ENCODE data around the gene SYNPO2.
"Not testable (repeated sequence)": the region's sequence is repeated elsewhere in the genome, so short reads cannot be mapped to it uniquely, and the experiment has no call there.

The SYNPO2 gene

DNA sequence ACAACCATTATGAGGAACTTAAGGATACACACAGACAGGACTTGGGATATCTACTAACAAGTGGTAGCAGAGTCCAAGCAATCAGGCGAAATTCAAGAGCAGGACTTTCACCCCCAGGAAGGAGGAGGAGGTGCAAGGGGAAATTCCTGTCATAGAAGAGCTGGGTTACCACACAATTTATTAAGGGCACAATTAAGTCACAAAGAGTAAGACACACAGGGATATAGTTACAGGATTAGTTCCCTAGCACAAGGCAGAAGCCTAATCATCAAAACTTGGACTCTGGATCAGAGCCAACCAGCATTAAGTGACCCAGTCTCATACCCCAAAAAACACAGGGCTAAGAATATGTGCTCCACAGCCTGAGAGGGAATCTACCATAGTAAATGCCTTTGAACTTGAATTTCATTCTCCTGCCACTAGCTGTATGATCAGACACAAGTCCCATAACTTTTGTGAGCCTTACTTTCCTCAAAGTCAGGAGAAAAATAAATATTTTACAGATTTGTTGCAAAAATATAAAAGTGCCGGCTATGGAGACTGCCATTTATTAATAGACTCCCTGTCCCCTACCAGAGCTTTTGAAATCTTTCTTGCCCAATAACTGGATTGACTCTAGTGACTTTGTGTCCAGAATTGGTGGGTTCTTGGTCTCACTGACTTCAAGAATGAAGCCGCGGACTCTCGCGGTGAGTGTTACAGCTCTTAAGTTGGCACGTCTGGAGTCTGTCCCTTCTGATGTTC, 87.0 kb downstream of the SYNPO2 start:
- no peak for DNase-seq

GRCh38 chr4:118976193-118976560, 87.5 kb downstream of the SYNPO2 start:
- DNase-seq = not testable (repeated sequence)

DNA sequence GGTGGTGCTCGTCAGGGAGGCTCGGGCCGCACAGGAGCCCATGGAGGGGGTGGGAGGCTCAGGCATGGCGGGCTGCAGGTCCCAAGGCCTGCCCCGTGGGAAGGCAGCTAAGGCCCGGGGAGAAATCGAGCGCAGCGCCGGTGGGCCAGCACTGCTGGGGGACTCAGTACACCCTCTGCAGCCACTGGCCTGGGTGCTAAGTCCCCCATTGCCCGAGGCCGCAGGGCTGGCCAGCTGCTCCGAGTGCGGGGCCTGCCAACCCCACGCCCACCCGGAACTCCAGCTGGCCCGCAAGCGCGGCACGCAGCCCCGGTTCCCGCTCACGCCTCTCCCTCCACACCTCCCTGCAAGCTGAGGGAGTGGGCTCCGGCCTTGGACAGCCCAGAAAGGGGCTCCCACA, 88.4 kb downstream of the SYNPO2 start:
- not testable (repeated sequence) for DNase-seq

DNA sequence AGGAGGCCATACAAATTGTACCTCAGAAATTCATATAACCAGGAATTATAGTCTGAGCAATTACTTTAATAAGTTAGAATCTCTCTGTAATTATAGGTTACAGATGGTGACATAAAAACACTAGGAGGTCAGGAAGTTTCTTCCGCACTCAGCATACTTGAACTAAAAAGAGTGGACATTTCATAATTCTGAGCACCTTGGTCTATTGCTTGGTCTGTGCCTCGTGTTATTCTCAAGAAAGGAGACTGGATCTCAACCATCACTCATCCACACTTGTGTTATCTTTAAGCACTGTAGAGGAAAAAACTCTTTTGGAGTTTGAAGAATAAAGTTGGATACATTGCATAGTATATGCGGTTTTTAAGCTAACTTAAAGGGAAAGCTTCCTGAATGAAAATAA, 91.1 kb downstream of the SYNPO2 start:
- DNase-seq = no peak

DNA sequence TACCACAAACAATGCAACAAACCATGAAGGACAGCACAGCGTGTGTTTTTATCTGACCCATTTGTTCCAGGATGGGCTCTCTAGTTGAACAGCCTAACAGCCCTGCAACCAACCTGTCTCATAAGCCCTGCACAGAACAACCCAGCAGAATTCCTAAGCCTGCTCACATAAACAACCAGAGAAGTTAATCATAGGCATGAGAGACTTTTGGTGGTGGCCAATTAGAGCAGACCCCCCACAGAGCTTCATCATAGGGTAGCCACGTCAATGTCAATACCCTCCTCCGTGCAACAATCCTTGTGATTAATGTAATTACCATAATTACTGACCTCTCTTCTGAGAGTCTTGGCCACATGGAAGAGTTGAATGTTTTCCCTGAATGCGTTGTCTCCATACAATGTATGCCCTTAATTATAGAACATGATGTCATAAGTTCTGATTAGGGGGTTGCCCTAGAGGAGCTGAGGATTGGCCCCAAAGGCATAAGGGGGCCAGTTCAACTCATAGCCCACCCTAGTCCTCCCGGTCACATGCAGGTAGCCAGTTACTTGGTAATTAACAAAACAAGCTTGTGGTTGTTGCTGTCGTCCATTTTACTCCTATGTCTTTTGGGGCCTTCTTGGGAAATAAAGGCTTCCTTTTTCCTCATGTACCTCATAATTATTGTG, 92.7 kb downstream of the SYNPO2 start:
- DNase-seq = peak; percentile 7

DNA sequence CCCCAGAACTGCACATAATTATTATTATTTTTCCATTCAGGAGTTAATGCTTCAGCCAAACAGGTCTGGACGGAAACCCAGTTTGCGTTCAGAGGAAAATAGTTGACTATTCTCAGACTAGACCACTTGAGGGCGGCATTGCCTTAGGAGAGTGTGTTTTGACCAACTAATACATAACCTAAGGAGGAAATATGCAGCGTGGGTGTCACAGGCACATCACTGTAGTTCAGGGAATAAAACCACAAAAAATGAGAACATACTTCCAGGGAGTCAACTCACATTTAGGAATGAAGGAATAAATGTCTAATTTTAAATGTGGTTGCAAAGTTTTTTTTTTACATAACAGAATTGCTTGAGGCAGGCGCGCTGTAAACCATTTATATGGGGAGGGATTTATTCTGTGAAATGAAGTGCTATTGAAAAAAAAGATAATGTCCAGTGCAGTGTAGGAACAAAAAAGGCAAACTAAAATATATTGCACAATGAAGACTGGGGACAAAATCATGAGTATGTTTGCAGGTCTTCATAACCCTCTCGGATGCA, 93.3 kb downstream of the SYNPO2 start:
- peak; percentile 27 for DNase-seq

DNA sequence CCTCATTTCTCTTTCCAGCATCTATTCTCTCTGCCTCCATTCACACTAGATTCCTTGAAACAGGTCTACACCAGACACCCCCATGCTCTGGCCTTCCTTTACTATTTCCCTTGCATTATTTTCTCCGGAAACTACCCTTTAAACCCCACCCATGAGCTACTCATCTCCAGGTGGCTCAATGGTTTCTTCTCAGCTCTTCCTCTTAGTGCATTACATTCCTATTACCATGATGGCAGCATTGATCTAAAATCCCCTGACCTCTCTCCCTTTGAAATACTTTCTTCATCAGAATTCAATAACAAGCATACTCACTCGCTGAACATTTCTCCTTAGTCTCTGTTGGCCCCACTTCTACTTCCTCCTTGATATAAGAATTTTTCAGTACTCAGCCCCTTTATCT, 94.6 kb downstream of the SYNPO2 start:
- no peak for DNase-seq

GRCh38 chr4:118983831-118984230, 95.2 kb downstream of the SYNPO2 start:
- DNase-seq = no peak

DNA sequence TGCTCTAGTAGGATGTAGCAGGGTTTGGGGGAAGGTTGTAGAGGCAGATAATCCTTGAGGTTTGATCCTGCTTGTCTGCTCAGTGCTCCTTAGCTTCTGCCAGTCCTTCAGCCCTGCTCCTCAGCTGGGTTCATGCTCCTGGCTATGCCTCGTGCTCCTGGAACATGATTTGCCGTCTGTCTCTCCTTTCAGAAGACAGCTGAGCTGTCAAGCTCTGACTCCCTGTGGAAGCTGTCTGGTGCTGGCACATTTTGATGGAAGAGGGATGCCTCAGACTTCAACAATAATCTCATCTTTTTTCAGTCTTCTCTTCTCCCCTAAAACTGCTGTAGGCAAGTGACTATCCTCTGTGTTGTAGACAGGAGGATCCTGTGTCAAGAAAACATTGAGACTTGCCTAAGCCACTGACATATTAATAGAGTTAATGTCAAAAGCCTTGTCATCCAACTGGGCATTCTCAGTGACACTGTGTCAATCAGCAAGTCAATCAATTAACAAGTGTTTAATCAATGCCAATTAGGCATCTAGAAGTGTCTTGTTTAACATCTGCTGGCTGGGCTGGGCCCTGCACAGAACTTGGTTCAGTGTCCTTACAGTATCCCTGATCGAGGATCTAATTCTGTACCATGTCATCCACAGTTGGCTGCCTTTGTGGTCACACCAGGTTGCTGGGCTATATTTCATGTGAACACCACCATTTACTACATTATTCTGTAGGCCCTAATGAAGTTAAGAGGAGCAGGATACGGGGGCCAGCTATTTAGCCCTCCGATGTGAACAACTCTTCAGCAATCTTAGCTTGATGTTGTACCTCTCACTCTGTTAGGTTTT, 96.7 kb downstream of the SYNPO2 start:
- no peak for DNase-seq

GRCh38 chr4:118987959-118988634, 99.4 kb downstream of the SYNPO2 start:
- no peak for DNase-seq

- no peak for DNase-seq
Observed at GRCh38 chr4:118988635-118988972, 100.0 kb downstream of the SYNPO2 start.

DNA sequence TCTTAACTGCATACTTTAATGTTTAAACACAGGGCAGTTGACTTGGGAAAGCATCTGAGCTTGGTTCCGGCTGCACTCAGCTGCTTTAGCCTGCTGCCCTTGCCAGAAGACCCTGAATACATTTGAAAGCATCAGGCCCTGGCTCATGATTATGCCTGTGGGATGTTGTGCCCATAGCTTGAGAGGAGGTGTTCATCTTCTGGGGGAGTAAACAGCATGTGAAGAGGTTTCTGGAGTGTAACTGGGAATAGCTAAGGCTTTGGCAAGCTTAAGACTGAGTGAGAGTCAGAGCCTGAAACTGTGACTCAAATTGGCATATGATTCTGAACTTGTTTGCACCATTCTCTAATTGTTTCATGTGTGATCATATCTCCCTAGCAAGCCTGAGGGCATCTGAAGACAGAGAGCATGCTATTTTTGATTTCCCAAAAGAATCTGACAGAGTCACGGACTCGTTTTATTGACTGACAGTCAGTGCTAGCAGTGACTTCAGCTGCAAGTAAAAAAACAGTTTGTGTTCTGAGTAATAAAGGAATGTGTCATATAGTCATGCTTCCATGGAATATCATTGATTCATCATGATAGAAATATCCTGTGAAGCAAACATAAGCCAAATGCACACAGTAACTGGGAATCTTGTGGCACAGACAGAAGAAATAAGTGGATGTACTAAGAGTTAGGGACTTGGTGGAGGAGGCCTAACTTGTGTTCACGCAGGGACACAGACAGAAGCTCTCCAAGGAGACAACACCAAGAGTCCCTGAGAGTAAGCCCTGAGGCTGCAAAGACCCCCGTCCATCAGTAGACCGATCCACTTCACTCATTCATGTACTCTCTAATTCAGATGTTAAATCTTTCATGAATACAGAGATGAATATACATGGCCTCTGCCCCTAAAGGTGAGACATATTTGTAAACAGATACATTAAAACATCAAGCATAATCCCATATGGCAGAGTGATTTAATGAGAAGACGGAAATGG, 100.7 kb downstream of the SYNPO2 start:
- no peak for DNase-seq

DNA sequence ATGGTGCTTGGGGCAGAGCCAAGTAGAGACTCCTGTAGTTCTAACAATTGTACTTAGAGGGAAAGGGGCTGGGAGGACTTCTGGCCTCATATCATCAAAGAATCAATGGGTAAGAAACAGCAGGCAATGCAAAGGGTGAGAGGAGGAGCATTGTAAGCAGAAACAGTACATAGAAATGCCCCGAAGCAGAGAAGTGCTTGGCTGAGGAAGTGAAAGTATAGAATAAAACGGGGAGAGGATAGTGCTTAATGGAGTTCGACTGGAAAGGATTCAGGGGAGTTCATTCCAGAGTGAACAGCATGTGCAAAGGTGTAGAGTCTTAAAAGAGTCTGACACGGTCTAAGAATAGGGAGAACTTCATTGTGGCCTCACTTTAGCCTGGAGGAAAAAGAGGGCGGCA, 103.0 kb downstream of the SYNPO2 start:
- no peak for DNase-seq

DNA sequence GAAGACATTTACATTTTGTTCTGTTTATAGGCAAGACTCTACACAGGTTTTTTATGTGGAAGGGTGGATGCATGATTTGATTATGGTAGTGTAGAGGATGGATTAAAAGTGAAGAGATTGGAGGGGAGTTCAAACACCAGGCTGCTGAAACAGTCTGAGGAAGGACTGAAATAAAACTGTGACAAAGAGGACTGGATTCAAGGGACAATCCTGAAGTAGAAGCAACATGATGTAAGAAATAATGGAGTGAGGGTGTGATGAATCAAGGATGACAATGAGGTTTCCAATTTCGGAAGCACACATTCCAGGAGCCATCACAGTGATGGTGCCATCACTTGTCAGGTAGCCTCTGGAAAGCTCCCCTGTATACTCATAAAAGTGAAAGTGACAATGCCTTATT, 103.5 kb downstream of the SYNPO2 start:
- no peak for DNase-seq

GRCh38 chr4:118993333-118993732, 104.7 kb downstream of the SYNPO2 start:
- DNase-seq = no peak

DNA sequence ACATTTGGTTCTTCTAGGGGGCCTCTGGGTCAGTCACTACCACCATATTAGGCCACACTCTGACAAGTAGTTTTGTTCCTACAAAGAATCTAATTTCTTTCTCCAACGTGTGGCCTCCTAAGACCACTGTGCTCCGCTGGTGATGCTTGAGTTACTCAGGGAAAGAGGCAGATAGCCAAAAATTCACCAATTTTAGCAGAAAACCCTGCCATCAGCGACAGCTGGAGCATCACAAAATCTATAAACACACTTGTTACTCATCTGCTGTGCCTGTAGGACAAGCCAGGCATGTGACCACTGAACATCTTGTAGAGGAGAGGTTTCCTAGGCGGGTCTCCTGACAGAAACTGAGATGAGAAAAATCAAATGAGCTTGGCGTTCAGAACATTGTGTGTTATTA, 105.4 kb downstream of the SYNPO2 start:
- no peak for DNase-seq

DNA sequence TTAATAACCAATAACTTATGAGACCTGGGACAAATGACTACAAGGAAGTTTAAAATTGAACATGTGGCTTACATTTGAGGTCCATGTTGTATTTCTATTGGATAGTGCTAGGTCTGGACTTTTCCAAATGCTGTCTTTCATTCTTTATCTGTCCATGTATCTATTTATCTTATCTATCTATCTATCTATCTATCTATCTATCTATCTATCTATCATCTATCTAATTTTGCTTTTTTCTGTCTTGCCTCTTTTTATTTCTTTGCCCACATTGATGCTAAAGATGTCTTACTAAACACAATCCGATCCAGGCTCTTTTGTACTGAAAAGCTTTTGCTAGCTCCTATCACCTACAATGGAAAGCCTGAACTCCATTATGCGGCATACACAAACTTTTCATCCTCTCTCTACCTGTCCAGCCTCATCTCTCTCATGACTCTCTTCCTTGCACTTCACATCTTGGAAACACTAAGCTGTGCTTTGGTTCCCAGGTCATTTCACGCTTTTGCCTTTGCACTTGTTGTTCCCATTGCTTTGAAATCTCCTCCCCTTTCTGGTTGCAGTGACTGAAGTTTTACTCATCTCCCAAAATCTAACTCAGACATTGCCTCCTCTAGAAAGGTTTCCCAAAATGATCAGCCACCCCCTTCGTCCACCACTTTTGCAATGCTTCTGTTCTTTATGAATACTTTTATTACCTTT, 107.2 kb downstream of the SYNPO2 start:
- DNase-seq = no peak

DNA sequence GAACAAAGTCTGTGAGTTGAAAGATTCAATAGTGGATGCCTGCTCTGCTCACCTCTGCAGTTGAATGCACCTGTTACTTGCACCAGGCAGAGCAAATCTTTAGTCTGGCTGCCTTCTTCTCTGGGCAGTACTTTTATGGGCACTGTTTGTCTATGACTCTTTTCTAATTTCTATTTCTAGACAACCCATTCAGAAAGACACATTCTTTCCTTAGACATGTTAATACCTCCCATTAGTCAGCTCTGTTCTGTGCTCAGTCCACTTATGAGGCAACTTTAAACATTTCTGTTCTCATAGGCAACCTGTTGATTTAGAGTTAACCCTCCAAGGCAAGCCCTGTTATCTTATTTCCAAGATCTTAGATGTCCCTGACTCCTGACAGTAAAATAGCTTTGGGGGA, 108.9 kb downstream of the SYNPO2 start:
- no peak for DNase-seq

- DNase-seq = no peak
Observed at GRCh38 chr4:118999919-119000318, 111.3 kb downstream of the SYNPO2 start.

GRCh38 chr4:119000400-119000799, 111.7 kb downstream of the SYNPO2 start:
- DNase-seq = no peak

- no peak for DNase-seq
Observed at GRCh38 chr4:119002476-119002875, 113.8 kb downstream of the SYNPO2 start.

Data from right kidney (tissue), 1 donor.